Calu3 (cell line): ENCODE data around the gene DNAJC1. TPM values are rescaled to one million over a fixed set of nuclear protein-coding genes. Genes with fewer than 3 reads are reported as not detected.

Source experiments
- BruUV-seq: library from RNA; stranded (reverse); fragments of 400-500 nt; replicated peaks from 2 replicates; lab custom pipeline; 2021; lab: Mats Ljungman, UMichigan
- CTCF ChIA-PET: fragments of 300-600 bp; sonication (Branson Sonifier 250); formaldehyde crosslinking; loops from one replicate; lab custom pipeline; 2022; ENCODE audit warnings: antibody characterized with exemption; lab: Charles Lee
- DNase-seq: peaks from one replicate; pipeline ENCODE4 v3.0.0; 2022
- H3K27ac Mint-ChIP-seq: one replicate; pipeline ENCODE4 v1.8.0; 2022; ENCODE audit warnings: mixed read lengths; ENCODE audit not compliant: unreplicated experiment
- H3K27me3 Mint-ChIP-seq: one replicate; pipeline ENCODE4 v1.8.0; 2022; ENCODE audit warnings: mixed read lengths; ENCODE audit not compliant: unreplicated experiment
- H3K36me3 Mint-ChIP-seq: one replicate; pipeline ENCODE4 v1.8.0; 2022; ENCODE audit warnings: mild to moderate bottlenecking, moderate library complexity, mixed read lengths; ENCODE audit not compliant: insufficient read depth, unreplicated experiment
- H3K4me1 Mint-ChIP-seq: one replicate; pipeline ENCODE4 v1.8.0; 2022; ENCODE audit warnings: mild to moderate bottlenecking, low read depth, mixed read lengths; ENCODE audit not compliant: unreplicated experiment
- H3K4me3 Mint-ChIP-seq: one replicate; pipeline ENCODE4 v1.8.0; 2022; ENCODE audit warnings: mild to moderate bottlenecking, low read depth, moderate library complexity, mixed read lengths; ENCODE audit not compliant: unreplicated experiment
- H3K9me3 Mint-ChIP-seq: one replicate; pipeline ENCODE4 v1.8.0; 2022; ENCODE audit warnings: low read depth, mixed read lengths; ENCODE audit not compliant: unreplicated experiment
- CTCF ChIP-seq: fragments of 200-600 bp; IDR thresholded peaks from one replicate; pipeline ENCODE4 v1.8.0; 2022; ENCODE audit warnings: antibody characterized with exemption; ENCODE audit not compliant: unreplicated experiment
- intact Hi-C: fragments of 100-400 bp; cut with micrococcal nuclease; formaldehyde crosslinking; loops from one replicate; pipeline ENCODE4 v1.10.0; 2022; ENCODE audit not compliant: unreplicated experiment
- total RNA-seq: library from RNA; stranded (reverse); gene quantifications from 2 replicates; pipeline ENCODE4 v1.2.3, GENCODE V29; 2022

Gene DNAJC1
- total RNA-seq, 1 experiment from 2014 or later: 17.0 TPM

GRCh38 chr10:21746118-21746517 is 257.4 kb downstream of the DNAJC1 start:
- peaks cover 10% of the 10 kb centered on the region for H3K4me1 Mint-ChIP-seq
- peak overlapping the region; percentile 24 for H3K27ac Mint-ChIP-seq
- BruUV-seq: no TSS peak
- intact Hi-C loops: no loop called here
- H3K4me3 Mint-ChIP-seq: no peak overlapping the region
- TF ChIP-seq CTCF: no peak
- peaks cover 8% of the 10 kb centered on the region for H3K36me3 Mint-ChIP-seq
- CTCF ChIA-PET: no interaction called here
- no peak for DNase-seq
- H3K27me3 Mint-ChIP-seq: no peaks in the 10 kb centered on the region
- H3K9me3 Mint-ChIP-seq: no peaks in the 10 kb centered on the region

- no peaks in the 10 kb centered on the region for H3K9me3 Mint-ChIP-seq
- CTCF ChIA-PET: interaction anchor here (0.7 kb wide), 1 partner anchor 325 kb away, joined by 3 read pairs; no protein-coding TSS in a partner anchor
- no peak for TF ChIP-seq CTCF
- H3K27me3 Mint-ChIP-seq: no peaks in the 10 kb centered on the region
- H3K4me1 Mint-ChIP-seq: peaks cover 7% of the 10 kb centered on the region
- peaks cover 13% of the 10 kb centered on the region for H3K36me3 Mint-ChIP-seq
- intact Hi-C loops: no loop called here
- no peak for DNase-seq
- H3K4me3 Mint-ChIP-seq: no peak overlapping the region
- no peak overlapping the region for H3K27ac Mint-ChIP-seq
- no TSS peak for BruUV-seq
Observed at GRCh38 chr10:21744223-21744622, 259.3 kb downstream of the DNAJC1 start.

GRCh38 chr10:21742740-21743412 is 260.7 kb downstream of the DNAJC1 start:
- Mint-ChIP-seq H3K27me3 (no peaks in the 10 kb centered on the region), H3K4me3 (no peak overlapping the region), H3K4me1 (peaks cover 7% of the 10 kb centered on the region), H3K36me3 (peaks cover 13% of the 10 kb centered on the region), H3K27ac (no peak overlapping the region), H3K9me3 (no peaks in the 10 kb centered on the region)
- no peak for TF ChIP-seq CTCF
- no peak for DNase-seq
- BruUV-seq: no TSS peak
- intact Hi-C loops: no loop called here
- CTCF ChIA-PET: interaction anchor here (0.5 to 0.9 kb wide), 2 partner anchors 18 to 52 kb away, joined by 4 read pairs; no protein-coding TSS in a partner anchor

GRCh38 chr10:21740989-21741388 is 262.5 kb downstream of the DNAJC1 start:
- no peak for TF ChIP-seq CTCF
- no peaks in the 10 kb centered on the region for H3K9me3 Mint-ChIP-seq
- peaks cover 13% of the 10 kb centered on the region for H3K36me3 Mint-ChIP-seq
- H3K27ac Mint-ChIP-seq: no peak overlapping the region
- peaks cover 7% of the 10 kb centered on the region for H3K4me1 Mint-ChIP-seq
- no peak for DNase-seq
- CTCF ChIA-PET: no interaction called here
- no peak overlapping the region for H3K4me3 Mint-ChIP-seq
- intact Hi-C loops: no loop called here
- no TSS peak for BruUV-seq
- no peaks in the 10 kb centered on the region for H3K27me3 Mint-ChIP-seq
